IMR-90 (cell line): ENCODE data around the gene PUDP.

Source experiments
- CEBPB ChIP-seq: IDR thresholded peaks from 2 replicates; pipeline ENCODE4 v1.6.1; 2012; ENCODE audit warnings: low read depth, low read length, improper control_type of control experiment
- FOS ChIP-seq: fragments of 150-350 bp; IDR thresholded peaks from 2 replicates; pipeline ENCODE4 v1.6.1; 2016; ENCODE audit warnings: low read depth, low read length
- MAZ ChIP-seq: IDR thresholded peaks from 2 replicates; pipeline ENCODE4 v1.6.1; 2012; ENCODE audit warnings: low read depth, mild to moderate bottlenecking, low read length, improper control_type of control experiment, moderate library complexity, borderline replicate concordance
- NFE2L2 ChIP-seq: fragments of 150-350 bp; IDR thresholded peaks from 2 replicates; pipeline ENCODE4 v1.6.1; 2016; ENCODE audit warnings: low read depth, mild to moderate bottlenecking, low read length
- POLR2A ChIP-seq: IDR thresholded peaks from 2 replicates; pipeline ENCODE4 v1.6.1; 2012; ENCODE audit warnings: mild to moderate bottlenecking, low read depth, low read length
- RCOR1 ChIP-seq: IDR thresholded peaks from 2 replicates; pipeline ENCODE4 v1.6.1; 2012; ENCODE audit warnings: mild to moderate bottlenecking, low read length, improper control_type of control experiment; ENCODE audit not compliant: insufficient replicate concordance
- SMC3 ChIP-seq: fragments of 150-350 bp; IDR thresholded peaks from 2 replicates; pipeline ENCODE4 v1.6.1; 2016; ENCODE audit warnings: low read depth, mild to moderate bottlenecking, antibody characterized with exemption, low read length, moderate library complexity
- TF ChIP-seq, protein P1 (sequence below): conservative IDR thresholded peaks from 2 replicates; pipeline ENCODE4 v1.5.1; 2012; ENCODE audit warnings: mild to moderate bottlenecking, low read depth, low read length, improper control_type of control experiment
- TF ChIP-seq, protein P2 (sequence below): fragments of 150-350 bp; IDR thresholded peaks from 2 replicates; pipeline ENCODE4 v1.6.1; 2016; ENCODE audit warnings: low read depth, mild to moderate bottlenecking, low read length, moderate library complexity, borderline replicate concordance

- TF ChIP-seq, protein P1, sequence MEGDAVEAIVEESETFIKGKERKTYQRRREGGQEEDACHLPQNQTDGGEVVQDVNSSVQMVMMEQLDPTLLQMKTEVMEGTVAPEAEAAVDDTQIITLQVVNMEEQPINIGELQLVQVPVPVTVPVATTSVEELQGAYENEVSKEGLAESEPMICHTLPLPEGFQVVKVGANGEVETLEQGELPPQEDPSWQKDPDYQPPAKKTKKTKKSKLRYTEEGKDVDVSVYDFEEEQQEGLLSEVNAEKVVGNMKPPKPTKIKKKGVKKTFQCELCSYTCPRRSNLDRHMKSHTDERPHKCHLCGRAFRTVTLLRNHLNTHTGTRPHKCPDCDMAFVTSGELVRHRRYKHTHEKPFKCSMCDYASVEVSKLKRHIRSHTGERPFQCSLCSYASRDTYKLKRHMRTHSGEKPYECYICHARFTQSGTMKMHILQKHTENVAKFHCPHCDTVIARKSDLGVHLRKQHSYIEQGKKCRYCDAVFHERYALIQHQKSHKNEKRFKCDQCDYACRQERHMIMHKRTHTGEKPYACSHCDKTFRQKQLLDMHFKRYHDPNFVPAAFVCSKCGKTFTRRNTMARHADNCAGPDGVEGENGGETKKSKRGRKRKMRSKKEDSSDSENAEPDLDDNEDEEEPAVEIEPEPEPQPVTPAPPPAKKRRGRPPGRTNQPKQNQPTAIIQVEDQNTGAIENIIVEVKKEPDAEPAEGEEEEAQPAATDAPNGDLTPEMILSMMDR: no peak
- no peak for TF ChIP-seq CEBPB
- TF ChIP-seq POLR2A: no peak
- no peak for TF ChIP-seq SMC3
- no peak for TF ChIP-seq MAZ
- TF ChIP-seq NFE2L2: no peak
- TF ChIP-seq, protein P2, sequence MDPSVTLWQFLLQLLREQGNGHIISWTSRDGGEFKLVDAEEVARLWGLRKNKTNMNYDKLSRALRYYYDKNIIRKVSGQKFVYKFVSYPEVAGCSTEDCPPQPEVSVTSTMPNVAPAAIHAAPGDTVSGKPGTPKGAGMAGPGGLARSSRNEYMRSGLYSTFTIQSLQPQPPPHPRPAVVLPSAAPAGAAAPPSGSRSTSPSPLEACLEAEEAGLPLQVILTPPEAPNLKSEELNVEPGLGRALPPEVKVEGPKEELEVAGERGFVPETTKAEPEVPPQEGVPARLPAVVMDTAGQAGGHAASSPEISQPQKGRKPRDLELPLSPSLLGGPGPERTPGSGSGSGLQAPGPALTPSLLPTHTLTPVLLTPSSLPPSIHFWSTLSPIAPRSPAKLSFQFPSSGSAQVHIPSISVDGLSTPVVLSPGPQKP: no peak
- TF ChIP-seq RCOR1: no peak
- TF ChIP-seq FOS: no peak
These were observed 47.9 kb downstream of the PUDP start for GRCh38 chrX:7100022-7100421.
